ENCODE results near the gene APBB1.

APBB1 gene

DNA sequence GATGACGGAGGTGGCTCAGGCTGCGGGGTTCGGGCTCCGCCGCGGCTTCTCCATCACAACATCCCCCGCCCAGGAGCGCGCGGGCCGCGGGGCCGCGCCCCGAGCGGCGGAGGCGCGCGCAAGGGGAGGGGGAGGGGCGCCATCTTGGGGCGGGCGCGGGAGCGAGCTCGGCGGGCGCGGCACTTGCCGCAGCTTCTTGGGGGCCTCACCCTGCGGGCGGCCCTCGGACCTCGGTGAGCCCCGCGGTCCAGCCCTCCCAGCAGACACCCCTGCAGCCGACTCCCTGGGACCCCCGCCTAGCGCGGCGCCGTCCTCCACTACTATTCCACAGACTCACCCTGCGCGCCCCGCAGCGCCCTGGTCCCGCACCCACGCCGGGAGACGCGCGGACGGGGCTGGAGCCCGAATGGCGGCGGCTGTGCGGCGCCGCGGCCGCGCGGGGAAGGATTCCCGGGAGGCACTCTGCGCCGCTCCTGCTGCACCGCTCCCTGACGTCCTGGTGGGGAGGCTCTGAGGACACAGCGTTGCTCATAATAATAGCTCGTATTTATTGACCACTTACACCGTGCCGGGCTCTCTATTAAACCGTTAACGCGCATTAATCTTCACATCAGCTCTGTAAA lies at the start of gene APBB1:
Gene APBB1 (minus strand): TSS at position 86 of the 623 bp plus-strand sequence. CDS start 7,747 bp downstream, outside the sequence.
- no peak for DNase-seq

- no peak for DNase-seq
Observed at GRCh38 chr11:6459099-6459450, 40.2 kb upstream of the APBB1 start.

DNA sequence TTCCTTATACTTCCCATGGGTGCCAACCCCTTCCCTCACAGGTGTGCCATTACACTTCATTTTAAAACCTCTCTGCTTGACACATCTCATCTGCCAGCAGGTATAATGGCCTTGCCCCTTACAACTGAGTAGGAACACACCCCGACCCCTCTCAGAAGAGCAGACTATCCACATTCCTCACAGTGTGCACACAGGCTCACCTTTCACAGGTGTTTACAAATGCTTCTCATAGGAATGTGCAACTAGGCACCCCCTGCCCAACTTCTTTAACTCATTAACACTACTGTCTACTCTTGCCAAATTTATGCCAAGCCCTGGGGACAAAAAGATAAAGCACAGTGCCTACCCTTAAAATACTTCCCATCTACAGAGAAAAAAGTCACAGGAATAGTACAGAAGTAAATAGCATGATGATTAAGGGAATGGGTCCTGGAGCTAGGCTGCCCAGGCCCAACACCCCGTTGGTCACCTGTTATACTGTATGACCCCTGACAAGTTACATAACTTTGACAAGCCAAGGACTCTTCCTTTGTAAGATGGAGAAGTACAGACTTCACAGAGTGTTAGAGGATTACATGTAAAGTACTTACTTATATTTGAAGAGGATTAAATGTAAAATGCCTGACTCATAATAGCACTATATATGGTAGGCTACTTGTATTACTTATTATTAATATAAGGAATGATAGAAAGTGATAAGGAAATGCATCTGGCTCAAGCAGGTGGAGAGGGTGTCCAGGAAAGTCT lies 39.6 kb upstream of the APBB1 start:
- DNase-seq = no peak

DNA sequence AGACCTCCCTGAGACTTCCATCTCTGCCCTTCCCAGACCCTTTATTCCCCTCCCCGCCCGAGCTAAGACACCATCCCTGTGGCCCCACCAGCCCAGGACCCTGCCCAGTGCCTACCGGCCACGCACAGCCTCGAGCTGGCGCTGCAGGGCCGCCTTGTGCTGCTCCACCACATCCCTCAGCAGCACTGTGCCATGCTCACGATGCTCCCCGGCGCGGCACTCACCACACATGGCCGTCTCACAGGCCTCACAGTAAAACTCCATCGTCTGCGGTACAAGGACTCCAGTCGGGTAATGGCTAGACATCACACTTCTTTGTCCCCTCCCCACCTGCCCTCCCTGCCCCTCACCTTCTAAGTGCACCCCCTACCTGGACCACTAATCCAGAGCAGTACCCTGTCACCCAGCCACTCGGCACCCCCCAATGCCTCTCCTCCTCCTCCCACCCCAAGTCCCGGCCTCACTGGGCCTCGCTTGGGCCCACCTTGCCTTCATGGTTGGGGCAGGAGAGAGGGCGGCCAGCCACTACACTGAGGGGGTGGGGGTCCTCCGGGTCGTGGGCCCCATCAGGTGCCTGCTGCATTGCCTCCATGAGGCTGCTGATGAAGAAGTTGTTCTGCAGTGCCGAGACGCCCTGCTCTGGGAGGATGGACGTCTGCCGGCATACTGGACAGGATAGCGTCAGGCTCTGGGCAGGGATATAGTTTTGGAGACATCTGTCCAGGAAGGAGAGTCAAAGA lies 38.9 kb upstream of the APBB1 start:
- no peak for DNase-seq

DNA sequence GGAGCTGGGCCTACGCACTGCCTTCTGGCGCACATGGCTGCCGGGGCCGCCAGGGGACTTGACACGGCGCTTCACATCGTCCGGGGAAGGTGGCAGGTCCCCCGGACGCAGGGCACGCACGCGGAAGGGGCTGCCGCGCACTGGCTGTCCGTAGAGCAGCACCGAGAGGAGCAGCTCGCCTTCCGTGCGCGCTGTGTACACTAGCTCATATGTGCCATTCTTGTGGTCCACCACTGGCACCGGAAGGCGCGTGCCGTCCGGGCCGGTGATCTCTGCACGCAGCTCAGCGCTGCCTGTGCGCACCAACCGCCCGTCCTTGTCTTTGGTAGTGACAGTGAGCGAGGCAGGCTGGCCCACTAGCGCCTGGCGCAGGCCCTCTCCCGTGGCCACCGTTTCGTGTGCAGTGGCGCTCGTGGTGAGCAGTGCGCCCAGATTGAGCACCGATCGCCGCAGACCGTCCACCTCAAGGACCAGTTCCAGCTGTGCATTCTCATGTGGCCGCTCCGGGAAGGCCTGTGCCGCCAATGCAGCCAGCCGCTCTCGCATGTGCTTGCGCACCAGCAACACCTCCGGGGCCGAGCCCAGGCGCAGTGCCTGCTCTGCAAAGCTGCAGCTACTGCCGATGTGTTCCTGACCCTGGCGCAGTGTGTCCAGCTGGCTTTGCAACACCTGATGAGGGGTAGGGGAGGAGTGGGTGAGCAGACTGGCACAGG lies 37.6 kb upstream of the APBB1 start:
- no peak for DNase-seq

DNA sequence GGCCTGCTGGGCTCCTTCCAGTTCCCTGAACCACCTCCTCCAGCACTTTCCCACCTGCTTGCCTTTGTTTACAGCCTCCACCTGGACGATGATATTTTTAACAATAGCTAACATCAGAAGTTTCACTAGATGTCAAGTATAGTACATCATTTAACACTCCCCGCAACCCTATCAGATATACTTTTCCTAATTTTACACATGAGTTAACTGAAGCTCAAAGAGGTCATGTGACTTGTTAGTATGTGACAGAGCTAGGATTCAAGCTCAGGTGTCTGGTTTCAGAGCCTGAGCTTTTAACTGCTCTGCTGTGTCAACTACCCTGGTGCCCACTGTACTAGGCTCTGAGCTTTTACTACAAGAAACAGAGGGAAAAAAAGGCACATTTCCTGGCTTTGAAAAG lies 36.2 kb upstream of the APBB1 start:
- DNase-seq = no peak

DNA sequence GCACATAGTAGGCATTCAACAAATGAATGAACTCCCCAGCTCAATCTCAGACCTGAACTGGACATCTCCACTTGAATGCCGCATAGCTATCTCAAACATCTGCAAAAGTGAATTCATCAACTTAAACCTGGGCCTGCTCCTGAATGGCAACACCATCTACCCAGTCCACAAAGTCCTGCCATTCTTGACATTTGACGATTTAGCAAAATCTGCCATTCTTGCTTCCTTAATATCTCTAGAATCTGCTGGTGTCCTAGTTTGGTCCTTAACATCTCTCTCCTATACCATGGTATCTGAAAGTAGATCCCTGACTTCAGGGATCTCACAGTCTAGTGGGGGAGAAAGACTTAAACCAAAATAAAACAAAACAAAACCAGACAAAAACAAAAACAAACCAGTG lies 34.3 kb upstream of the APBB1 start:
- no peak for DNase-seq

GRCh38 chr11:6452219-6452618 lies 33.3 kb upstream of the APBB1 start:
- DNase-seq = no peak

DNA sequence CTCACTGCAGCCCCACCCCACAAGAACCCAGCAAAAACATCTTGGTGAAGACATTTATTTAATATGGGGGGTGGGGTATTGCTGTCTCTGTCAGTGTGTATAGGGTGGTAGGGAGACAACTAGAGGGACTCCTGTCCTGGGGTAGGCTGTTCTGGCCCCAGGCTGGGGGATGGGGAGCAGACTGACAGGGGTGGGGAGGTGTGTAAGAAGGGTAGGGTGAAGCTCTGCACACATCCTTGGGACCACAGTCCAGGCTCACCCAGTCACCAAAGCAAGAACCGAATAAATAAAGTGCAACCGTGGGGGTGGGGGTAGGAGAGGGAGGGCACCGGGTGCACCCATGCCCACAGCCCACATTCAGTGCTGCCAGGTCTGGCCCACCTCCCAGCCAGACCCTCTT lies 29.7 kb upstream of the APBB1 start:
- DNase-seq = no peak

DNA sequence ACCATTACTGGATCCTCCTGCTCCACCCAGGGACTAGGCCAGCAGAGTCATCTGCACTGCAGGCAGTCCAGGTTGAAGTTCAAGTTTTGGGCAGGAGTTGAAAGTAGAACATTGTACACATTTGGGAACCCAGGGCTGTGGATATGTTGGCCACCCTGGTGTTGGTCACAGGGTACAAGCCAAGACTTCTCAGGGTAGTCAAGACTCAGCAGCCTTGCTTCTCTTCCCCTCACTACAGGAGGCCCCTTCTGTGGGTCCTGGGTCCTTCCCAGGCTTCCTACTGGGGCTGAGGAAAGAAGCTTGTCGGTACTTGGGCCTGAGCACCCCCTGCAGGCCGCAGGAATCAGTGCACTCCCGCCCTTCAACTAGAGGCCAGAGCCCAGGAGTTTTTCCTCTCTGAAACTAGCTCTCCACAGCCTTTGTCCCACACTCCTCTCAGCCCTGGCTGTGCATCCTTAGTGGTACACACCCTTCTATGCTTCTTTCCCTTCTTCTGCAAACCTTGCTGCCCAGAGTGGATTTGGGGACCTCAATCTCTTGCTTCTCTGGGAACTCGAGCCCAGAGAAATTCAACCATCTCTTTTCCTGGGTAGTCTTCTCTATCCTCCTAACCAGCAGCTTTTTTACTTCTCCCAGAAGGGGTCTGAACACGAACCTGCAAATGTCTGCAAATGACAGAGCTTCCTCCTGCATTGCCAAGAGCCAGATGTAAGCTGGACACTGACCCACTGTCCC lies 24.5 kb upstream of the APBB1 start:
- no peak for DNase-seq

DNA sequence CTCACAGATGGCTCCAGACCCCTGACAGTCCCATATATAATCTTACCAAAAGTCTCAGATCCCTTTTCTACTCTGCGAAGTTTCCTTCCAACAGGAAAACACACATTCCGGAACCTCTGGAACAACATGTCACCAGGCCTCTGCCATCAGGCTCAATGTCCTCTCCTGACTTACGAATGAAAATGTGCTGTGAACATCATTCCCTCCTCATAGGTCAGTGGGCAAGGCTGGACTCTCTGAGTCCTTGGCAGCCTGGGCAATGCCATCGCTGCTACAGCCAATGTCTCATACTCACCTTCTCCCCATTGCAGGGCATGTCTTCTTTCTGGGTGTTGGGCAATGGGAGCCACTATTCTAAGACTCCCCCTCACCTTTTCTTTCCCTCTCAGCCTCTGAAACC lies 23.5 kb upstream of the APBB1 start:
- no peak for DNase-seq

- no peak for DNase-seq
Observed at GRCh38 chr11:6440906-6441358, 22.0 kb upstream of the APBB1 start, which contains the start of gene HPX. TSS of gene HPX (minus strand) at chr11:6440987. CDS start at chr11:6440963, 24 bp downstream.

DNA sequence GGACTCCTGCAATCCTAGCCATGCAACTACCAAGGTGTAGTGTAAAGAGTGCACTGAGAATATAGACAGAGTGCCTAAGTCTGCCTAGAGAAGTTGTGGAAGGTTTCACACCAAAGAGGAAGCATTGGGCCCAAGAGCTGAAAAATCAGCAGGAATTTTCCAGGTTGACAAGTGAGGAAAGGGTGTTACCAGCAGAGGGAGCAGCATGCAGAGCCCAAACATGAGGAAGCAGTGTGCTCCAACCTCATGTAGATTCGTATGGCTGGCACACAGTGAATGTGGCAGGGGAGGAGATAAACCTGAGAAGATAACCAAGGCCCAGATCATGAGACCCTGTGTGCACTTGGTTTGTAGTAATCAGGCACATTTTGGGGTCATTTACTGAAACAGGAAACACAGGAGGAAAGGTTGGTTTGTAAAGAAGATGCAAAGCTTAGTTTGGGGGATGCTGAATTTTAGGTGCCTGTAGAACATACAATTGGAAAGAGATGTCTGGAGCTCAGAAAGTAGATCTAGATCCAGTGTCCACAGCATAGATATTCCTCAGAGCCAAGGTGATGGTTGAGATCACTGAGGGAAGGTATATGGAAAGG lies 20.2 kb upstream of the APBB1 start:
- no peak for DNase-seq

DNA sequence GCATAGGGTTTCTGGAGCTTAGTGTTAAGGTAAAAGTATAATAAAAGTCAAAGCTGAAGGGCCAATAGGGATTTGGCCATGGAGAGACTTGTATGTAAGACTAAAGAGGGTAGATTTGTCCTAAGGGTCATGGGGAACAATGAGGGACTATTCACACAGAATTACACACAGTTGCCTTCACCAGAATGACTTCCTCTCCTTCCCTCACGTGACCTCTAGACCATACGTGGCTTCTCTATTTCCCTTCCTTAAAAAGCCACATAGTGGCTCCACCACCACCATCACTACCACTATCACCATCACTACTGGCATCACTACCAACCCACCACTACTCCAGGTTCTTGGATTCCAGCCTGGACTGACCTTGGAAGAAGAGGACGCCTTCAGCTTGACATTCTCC lies 19.1 kb upstream of the APBB1 start:
- DNase-seq = no peak

- DNase-seq = no peak
Observed at GRCh38 chr11:6437423-6437822, 18.5 kb upstream of the APBB1 start.

DNA sequence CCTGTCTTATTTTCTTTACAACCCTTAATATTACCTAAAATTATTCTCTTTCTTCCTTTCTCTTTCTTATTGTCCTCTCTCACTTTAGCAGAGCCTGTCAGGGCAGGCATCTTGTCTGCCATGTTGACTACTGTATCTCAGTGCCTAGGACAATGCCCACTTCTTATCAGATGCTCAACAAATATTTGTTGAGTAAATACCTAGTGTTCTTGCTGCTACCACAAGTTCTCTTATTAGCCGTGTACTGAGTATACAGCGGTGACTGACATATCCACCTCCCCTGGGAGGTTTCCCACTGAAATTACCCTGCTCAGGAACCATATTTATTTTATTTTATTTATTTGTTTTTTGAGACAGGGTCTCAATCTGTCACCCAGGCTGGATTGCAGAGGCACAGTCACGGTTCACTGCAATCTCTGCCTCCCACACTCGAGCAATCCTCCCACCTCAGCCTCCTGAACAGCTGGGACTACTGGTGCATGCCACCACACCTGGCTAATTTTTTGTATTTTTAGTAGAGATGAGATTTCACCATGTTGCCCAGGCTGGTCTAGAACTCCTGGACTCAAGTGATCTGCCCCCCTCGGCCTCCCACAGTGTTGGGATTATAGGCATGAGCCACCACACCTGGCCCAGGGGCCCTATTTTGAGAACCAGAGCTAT lies 15.2 kb upstream of the APBB1 start:
- no peak for DNase-seq

DNA sequence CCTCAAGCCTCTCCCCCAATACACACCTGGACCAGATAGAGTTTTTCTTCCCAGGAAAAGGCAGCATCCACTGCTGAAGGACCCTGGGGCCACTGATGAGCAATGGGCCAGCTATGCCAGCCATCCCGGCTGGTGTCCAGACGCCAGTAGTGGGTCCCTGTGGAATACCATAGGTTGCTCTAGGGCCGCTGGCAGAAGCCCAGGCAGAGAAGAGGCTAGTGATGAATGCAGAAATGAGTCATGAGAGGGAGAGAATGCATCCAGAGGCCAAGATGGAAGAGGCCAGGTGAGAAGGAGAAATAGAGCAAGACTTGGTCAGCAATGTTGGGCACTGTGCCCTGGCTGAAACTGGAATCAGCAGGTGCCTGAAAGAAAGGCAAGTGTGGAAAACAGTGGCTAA lies 13.0 kb upstream of the APBB1 start:
- no peak for DNase-seq

- no peak for DNase-seq
Observed at GRCh38 chr11:6427516-6427915, 8.6 kb upstream of the APBB1 start.

GRCh38 chr11:6420677-6421076 lies 1.8 kb upstream of the APBB1 start:
- DNase-seq = no peak

GRCh38 chr11:6418557-6419008 lies 311 bp downstream of the APBB1 start:
- DNase-seq = no peak

- DNase-seq = no peak
Observed at GRCh38 chr11:6417907-6418556, 862 bp downstream of the APBB1 start.
